ENCODE results near the gene GSG1L. TPM values are rescaled to one million over a fixed set of nuclear protein-coding genes. Genes with fewer than 3 reads are reported as not detected.

Gene GSG1L
- total RNA-seq, 1 donor from 2014 or later, result not detected

- no peak for DNase-seq (ENCODE audit: low read depth)
- no peak overlapping the region for H3K4me3 ChIP-seq (ENCODE audit: low read depth, low read length)
- no peak for TF ChIP-seq CTCF (conservative IDR thresholded peaks at IDR 0.05; ENCODE audit: low read depth, low read length)
These were observed 36.5 kb downstream of the GSG1L start for GRCh38 chr16:28027055-28027454.

GRCh38 chr16:28025631-28026030, 37.9 kb downstream of the GSG1L start:
- no peak overlapping the region for H3K4me3 ChIP-seq (ENCODE audit: low read depth, low read length)

GRCh38 chr16:28019218-28019617, 44.3 kb downstream of the GSG1L start:
- no peak overlapping the region for H3K4me3 ChIP-seq (ENCODE audit: low read depth, low read length)
- TF ChIP-seq CTCF (conservative IDR thresholded peaks at IDR 0.05; ENCODE audit: low read depth, low read length), result no peak
- no peak for DNase-seq (ENCODE audit: low read depth)

More at GRCh38 chr16:28025631-28026030, 37.9 kb downstream of the GSG1L start:
- DNase-seq (ENCODE audit: low read depth), result no peak
- no peak for TF ChIP-seq CTCF (conservative IDR thresholded peaks at IDR 0.05; ENCODE audit: low read depth, low read length)

GRCh38 chr16:28014851-28015250, 48.7 kb downstream of the GSG1L start:
- no peak overlapping the region for H3K4me3 ChIP-seq (ENCODE audit: low read depth, low read length)
- TF ChIP-seq CTCF (conservative IDR thresholded peaks at IDR 0.05; ENCODE audit: low read depth, low read length), result no peak
- no peak for DNase-seq (ENCODE audit: low read depth)

- no peak for TF ChIP-seq CTCF (conservative IDR thresholded peaks at IDR 0.05; ENCODE audit: low read depth, low read length)
- H3K4me3 ChIP-seq (ENCODE audit: low read depth, low read length), result no peak overlapping the region
- no peak for DNase-seq (ENCODE audit: low read depth)
These were observed 49.6 kb downstream of the GSG1L start for GRCh38 chr16:28013878-28014277.

GRCh38 chr16:28013392-28013791, 50.1 kb downstream of the GSG1L start:
- TF ChIP-seq CTCF (conservative IDR thresholded peaks at IDR 0.05; ENCODE audit: low read depth, low read length), result no peak
- no peak for DNase-seq (ENCODE audit: low read depth)
- no peak overlapping the region for H3K4me3 ChIP-seq (ENCODE audit: low read depth, low read length)

GRCh38 chr16:28011971-28012445, 51.5 kb downstream of the GSG1L start:
- no peak for TF ChIP-seq CTCF (conservative IDR thresholded peaks at IDR 0.05; ENCODE audit: low read depth, low read length)
- DNase-seq (ENCODE audit: low read depth), result no peak
- no peak overlapping the region for H3K4me3 ChIP-seq (ENCODE audit: low read depth, low read length)

Measured in epithelial cell of proximal tubule (primary cell).